Pancreas (tissue), 10 donors: ENCODE results near the gene AXL. TPM values are rescaled to one million over a fixed set of nuclear protein-coding genes. Genes with fewer than 3 reads are reported as not detected.
"Not testable (repeated sequence)": the region's sequence is repeated elsewhere in the genome, so short reads cannot be mapped to it uniquely, and the experiment has no call there.

Experiments
- ATAC-seq, 4 donors: fragments of 200-7000 bp; cut with Tn5 transposase; one replicate each; pipeline versions ENCODE4 v1.8.0 to v1.9.1; 2020; ENCODE audit warnings: mild to moderate bottlenecking in 4 of 4, moderate library complexity in 4 of 4
- DNase-seq, 6 donors: peaks; one replicate each; pipeline ENCODE4 v3.0.0-alpha.2; 2020
- FAIRE-seq: peaks from 2 replicates; lab custom pipeline; 2012; peaks lifted over from hg19 to GRCh38; lab: Jason Lieb, UNC
- H3K27ac ChIP-seq, 4 donors: fragments of 200-600 bp; sonication (generic); 1 replicate in 3 of 4; 2 replicates in 1 of 4; pipeline versions ENCODE4 v1.5.0 to v1.8.0; 2020
- H3K27me3 ChIP-seq, 4 donors: fragments of 200-600 bp; one replicate each; pipeline ENCODE4 v1.8.0; 2021
- H3K36me3 ChIP-seq, 3 donors: fragments of 200-600 bp; sonication (generic) in 1 of 3; one replicate each; pipeline versions ENCODE4 v1.5.0 to v1.8.0; 2020 to 2021
- H3K4me1 ChIP-seq, 3 donors: fragments of 200-600 bp; one replicate each; pipeline ENCODE4 v1.8.0; 2021
- H3K4me3 ChIP-seq, 4 donors: fragments of 200-600 bp; sonication (generic) in 2 of 4; one replicate each; pipeline versions ENCODE4 v1.5.0 to v1.8.0; 2020 to 2021
- H3K9me3 ChIP-seq, 4 donors: fragments of 200-600 bp; one replicate each; pipeline ENCODE4 v1.8.0; 2021
- WGBS, 2 donors: extraction: QIAGEN DNeasy Blood & Tissue Kit; methylation state at CpG; one replicate each; pipeline ENCODE4 v1.1.7; 2013; 5-methylcytosine and 5-hydroxymethylcytosine counted together
- intact Hi-C, 3 donors: fragments of 100-400 bp; cut with DNase I; formaldehyde crosslinking; loops; one replicate each; pipeline versions ENCODE4 v1.11.1 to v1.14.2; 2022
- polyA plus RNA-seq, 2 donors: library from polyadenylated mRNA; stranded (reverse); fragments of 200-250 nt; gene quantifications; one replicate each; pipeline ENCODE4 v1.2.3, GENCODE V29; 2013
- total RNA-seq, 6 donors: library from RNA; stranded (reverse); fragmentation: NEBNext Ultra II Directional in 4 of 6; extraction: Animal tissue kit (Norgen Biotek cat#: 25700) in 4 of 6; gene quantifications; one replicate each; pipeline versions ENCODE4 v1.2.1 to v1.2.4, GENCODE V29; 2021 to 2023
- TF ChIP-seq, protein P1 (sequence below), 4 donors: fragments of 200-600 bp; sonication (generic) in 3 of 4; IDR thresholded peaks; one replicate each; pipeline versions ENCODE4 v1.5.0 to v1.8.0; 2021; ENCODE audit warnings: antibody characterized with exemption in 4 of 4
- donor health status: healthy with polysubstance abuse.
- donor health status: DM: no; HTN: no; CAD: no; lungs with moderate emphysema.
- donor health status: DM: no; HTN: no; CAD: no.
- donor health status: control.
- donor health status: control.
- donor health status: Bipolar disorder and iron deficiency.
- donor health status: DM: yes; HTN: yes; CAD: no.
- donor health status: DM: no; HTN: no; CAD: no.
- donor health status: DM: no; HTN: no; CAD: no.
- donor health status: DM: yes; HTN: yes; CAD: no.

AXL gene
- total and polyA plus RNA-seq, 8 donors, result 1.2 to 16.6 (median 3.3) TPM

- H3K4me3 ChIP-seq, result no peak overlapping the region
- FAIRE-seq (no peak), ATAC-seq (no peak), DNase-seq (no peak)
- TF ChIP-seq, protein P1, sequence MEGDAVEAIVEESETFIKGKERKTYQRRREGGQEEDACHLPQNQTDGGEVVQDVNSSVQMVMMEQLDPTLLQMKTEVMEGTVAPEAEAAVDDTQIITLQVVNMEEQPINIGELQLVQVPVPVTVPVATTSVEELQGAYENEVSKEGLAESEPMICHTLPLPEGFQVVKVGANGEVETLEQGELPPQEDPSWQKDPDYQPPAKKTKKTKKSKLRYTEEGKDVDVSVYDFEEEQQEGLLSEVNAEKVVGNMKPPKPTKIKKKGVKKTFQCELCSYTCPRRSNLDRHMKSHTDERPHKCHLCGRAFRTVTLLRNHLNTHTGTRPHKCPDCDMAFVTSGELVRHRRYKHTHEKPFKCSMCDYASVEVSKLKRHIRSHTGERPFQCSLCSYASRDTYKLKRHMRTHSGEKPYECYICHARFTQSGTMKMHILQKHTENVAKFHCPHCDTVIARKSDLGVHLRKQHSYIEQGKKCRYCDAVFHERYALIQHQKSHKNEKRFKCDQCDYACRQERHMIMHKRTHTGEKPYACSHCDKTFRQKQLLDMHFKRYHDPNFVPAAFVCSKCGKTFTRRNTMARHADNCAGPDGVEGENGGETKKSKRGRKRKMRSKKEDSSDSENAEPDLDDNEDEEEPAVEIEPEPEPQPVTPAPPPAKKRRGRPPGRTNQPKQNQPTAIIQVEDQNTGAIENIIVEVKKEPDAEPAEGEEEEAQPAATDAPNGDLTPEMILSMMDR (IDR thresholded peaks at IDR 0.05), result no peak
- H3K4me1 ChIP-seq, result no peaks in the 10 kb centered on the region
- H3K36me3 ChIP-seq, result peaks cover 5 to 100% (median 90%) of the 10 kb centered on the region in 3 donors
- 70 to 79% methylated on average over 3 of the region's 3 CpGs for WGBS, 2 donors
- no peaks in the 10 kb centered on the region for H3K9me3 ChIP-seq
- no peak overlapping the region for H3K27ac ChIP-seq
- H3K27me3 ChIP-seq, result no peaks in the 10 kb centered on the region
- intact Hi-C loops, result no loop called here
These were observed 57.2 kb downstream of the AXL start for GRCh38 chr19:41276231-41276630.

- Histone ChIP-seq H3K27me3 (no peaks in the 10 kb centered on the region), H3K4me1 (no peaks in the 10 kb centered on the region), H3K9me3 (no peaks in the 10 kb centered on the region), H3K36me3 (peaks cover 0 to 97% (median 80%) of the 10 kb centered on the region in 3 donors), H3K4me3 (no peak overlapping the region), H3K27ac (no peak overlapping the region)
- TF ChIP-seq, protein P1 (IDR thresholded peaks at IDR 0.05), result no peak
- intact Hi-C loops, result no loop called here
- 95 to 97% methylated on average over 2 of the region's 2 CpGs for WGBS, 2 donors
- no peak for FAIRE-seq
- no peak for ATAC-seq
- DNase-seq, result no peak
These were observed 59.5 kb downstream of the AXL start for GRCh38 chr19:41278478-41278877.

DNA sequence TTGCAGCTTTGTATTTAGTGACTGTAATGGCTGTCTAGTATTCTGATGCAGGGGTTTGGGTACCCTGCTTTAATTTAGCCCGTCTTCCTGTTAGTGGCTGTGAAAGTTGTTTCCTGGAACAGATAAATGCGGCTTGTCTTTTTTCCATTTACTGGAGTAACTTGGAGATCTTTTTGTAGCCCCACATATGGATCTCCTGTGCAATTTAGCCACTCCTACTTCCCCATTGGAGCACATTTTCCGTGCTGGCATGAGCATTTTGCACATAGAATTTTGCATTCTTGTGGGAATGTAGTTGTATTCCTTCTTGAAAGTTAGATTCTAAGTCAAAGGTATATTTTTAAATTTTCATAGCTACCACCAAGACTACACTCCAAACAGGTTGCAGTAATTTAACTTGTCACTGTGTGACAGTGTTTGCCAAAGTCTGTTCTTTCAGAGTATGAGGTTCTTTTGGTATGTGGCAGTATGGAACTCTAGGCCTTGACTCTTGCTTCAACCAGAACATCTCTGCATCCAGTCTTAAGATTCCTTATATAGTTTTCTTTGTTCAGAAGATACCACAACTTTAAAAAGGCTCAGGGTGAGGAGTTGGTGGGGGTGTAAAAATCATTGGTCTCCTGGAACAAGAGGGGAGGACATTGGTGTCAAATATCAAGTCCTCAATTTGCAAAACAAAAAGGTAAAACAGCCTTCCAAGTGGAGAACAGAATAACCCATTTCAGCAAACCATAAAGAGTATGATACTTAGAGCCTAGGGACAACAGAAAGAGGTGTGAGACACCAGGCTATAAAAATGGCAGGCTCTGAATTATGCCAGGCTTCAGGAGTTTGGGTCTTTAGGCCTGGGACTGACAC is 69.9 kb downstream of the AXL start:
- H3K4me1 ChIP-seq, result no peaks in the 10 kb centered on the region
- H3K4me3 ChIP-seq, result no peak overlapping the region
- FAIRE-seq, result no peak
- H3K27me3 ChIP-seq, result no peaks in the 10 kb centered on the region
- no peak for ATAC-seq
- DNase-seq, result no peak
- TF ChIP-seq, protein P1 (IDR thresholded peaks at IDR 0.05), result no peak
- peaks cover 4 to 77% (median 34%) of the 10 kb centered on the region in 3 donors for H3K36me3 ChIP-seq
- intact Hi-C loops, result no loop called here
- H3K9me3 ChIP-seq, result no peaks in the 10 kb centered on the region
- WGBS, 2 donors, result 85 to 86% methylated on average over 3 of the region's 3 CpGs
- H3K27ac ChIP-seq, result no peak overlapping the region

DNA sequence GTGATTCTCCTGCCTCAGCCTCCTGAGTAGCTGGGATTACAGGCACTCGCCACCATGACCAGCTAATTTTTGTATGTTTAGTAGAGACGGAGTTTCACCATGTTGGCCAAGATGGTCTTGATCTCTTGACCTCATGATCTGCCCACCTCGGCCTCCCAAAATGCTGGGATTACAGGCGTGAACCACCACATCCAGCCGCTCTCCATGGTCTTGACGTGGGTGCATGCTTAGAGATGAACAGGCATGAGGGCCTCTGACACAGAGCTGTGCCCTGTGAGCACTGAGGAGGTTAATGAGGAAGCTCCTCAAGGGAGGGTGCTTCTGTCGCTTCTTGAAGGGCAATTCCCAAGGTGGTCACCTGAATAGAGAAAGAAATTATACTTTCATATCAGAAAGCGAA is 70.8 kb downstream of the AXL start:
- H3K27me3 ChIP-seq, H3K9me3 ChIP-seq, intact Hi-C loops, H3K27ac ChIP-seq, ATAC-seq, H3K4me3 ChIP-seq, FAIRE-seq, DNase-seq, H3K4me1 ChIP-seq: not testable (repeated sequence)
- H3K36me3 ChIP-seq, result peaks cover 9 to 77% (median 38%) of the 10 kb centered on the region in 3 donors
- WGBS, 2 donors, result 92 to 95% methylated on average over 8 of the region's 8 CpGs

- FAIRE-seq (no peak), ATAC-seq (no peak), DNase-seq (no peak)
- Histone ChIP-seq H3K27ac (no peak overlapping the region), H3K4me1 (peaks cover 0 to 12% (median 0%) of the 10 kb centered on the region in 3 donors), H3K27me3 (no peaks in the 10 kb centered on the region), H3K9me3 (no peaks in the 10 kb centered on the region), H3K36me3 (peaks cover 9 to 80% (median 44%) of the 10 kb centered on the region in 3 donors), H3K4me3 (no peak overlapping the region)
- TF ChIP-seq, protein P1 (IDR thresholded peaks at IDR 0.05), result no peak
- intact Hi-C loops, result no loop called here
- WGBS, 2 donors, result 95 to 99% methylated on average over 10 of the region's 10 CpGs
These were observed 75.4 kb downstream of the AXL start for GRCh38 chr19:41294393-41294792.
